Measurements from ENCODE around the gene RAB40B.
A peak's percentile ranks its signal among the peaks of the same experiment; 100 is the strongest.

RAB40B gene

DNA sequence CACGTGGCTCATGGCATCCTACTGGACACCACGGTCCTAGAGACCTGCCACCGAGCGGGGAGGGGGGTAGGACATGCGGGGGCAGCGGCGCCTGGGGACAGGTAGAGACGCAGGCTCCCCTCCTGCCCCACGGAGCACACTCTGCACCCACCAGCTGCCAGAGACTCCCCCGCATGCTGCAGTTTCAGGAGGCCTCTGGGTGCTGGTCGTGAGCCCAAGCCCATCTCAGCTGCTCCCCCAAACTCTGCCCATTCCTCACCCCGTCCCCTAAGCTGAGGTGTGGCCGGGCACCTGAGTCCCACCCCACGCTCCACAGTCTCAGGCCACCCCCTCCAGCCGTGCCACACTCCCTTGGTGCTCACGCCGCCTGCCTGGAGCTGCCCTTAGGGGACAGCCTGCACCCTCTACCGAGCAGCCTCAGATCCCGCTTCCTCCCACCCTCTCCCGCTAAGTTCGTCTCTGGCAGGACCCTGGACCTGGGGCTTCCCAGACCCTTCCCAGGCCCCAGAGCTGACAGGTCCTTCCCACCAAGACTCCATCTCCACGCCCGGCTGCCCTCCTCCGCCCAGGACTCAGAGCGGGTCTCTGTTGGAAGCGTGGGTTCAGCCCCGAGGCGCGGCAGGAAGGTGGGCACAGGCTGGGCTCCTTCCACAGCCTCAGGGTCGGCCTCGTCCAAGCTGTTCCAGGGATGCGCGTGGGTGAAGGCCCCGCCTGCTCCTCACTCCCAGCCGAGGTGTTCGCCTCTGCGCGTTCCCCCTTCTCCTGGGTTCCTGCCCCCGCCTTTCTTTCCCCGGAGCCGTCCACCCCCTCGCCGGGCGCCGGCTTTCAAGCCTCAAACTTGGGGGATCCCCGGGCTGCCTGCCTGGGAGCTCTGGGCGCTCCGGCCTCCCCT lies 1.3 kb downstream of the RAB40B start:
- H3K4me1 ChIP-seq (ENCODE audit: control extremely low read depth in 1 of 4, control insufficient read depth in 4 of 4, insufficient read depth in 4 of 4, low read length in 3 of 4), result peaks cover 0 to 23% (median 20%) of the 10 kb centered on the region in 4 experiments
- H3K4me3 ChIP-seq (ENCODE audit: control insufficient read depth in 1 of 7, extremely low read depth in 1 of 7, insufficient read depth in 4 of 7, low read depth in 2 of 7, low read length in 6 of 7), result peak overlapping the region; percentile 40 to 76 (median 60)
- 52% methylated on average over 32 of the region's 48 CpGs for WGBS (ENCODE audit: insufficient coverage)
- peaks cover 0 to 11% (median 4%) of the 10 kb centered on the region in 5 experiments for H3K27me3 ChIP-seq (replicated peaks in 2 of 5; ENCODE audit: control insufficient read depth in 4 of 5, insufficient read depth in 5 of 5, low read length in 4 of 5)
- CTCF ChIA-PET, result no interaction called here
- POLR2A ChIA-PET, result no interaction called here
- peak in 2 of 3 donors; percentile 38 to 46 for DNase-seq
- peaks cover 0 to 14% (median 6%) of the 10 kb centered on the region in 5 experiments for H3K9me3 ChIP-seq (ENCODE audit: control extremely low read depth in 1 of 5, control insufficient read depth in 4 of 5, insufficient read depth in 2 of 5, low read depth in 1 of 5, low read length in 4 of 5)
- no peak overlapping the region for H3K27ac ChIP-seq (ENCODE audit: insufficient read depth in 1 of 2, low read depth in 1 of 2, low read length in 2 of 2, poor library complexity in 1 of 2, severe bottlenecking in 2 of 2)
- peaks cover 0 to 1% (median 0%) of the 10 kb centered on the region in 4 experiments for H3K36me3 ChIP-seq (ENCODE audit: control insufficient read depth in 4 of 4, insufficient read depth in 4 of 4, low read length in 3 of 4)

GRCh38 chr17:82696259-82696658 lies 2.2 kb downstream of the RAB40B start:
- Histone ChIP-seq H3K4me1 (ENCODE audit: control extremely low read depth in 1 of 4, control insufficient read depth in 4 of 4, insufficient read depth in 4 of 4, low read length in 3 of 4) (peaks cover 0 to 23% (median 20%) of the 10 kb centered on the region in 4 experiments), H3K27me3 (replicated peaks in 2 of 5; ENCODE audit: control insufficient read depth in 4 of 5, insufficient read depth in 5 of 5, low read length in 4 of 5) (peaks cover 0 to 11% (median 4%) of the 10 kb centered on the region in 5 experiments), H3K27ac (ENCODE audit: insufficient read depth in 1 of 2, low read depth in 1 of 2, low read length in 2 of 2, poor library complexity in 1 of 2, severe bottlenecking in 2 of 2) (no peak overlapping the region), H3K4me3 (ENCODE audit: control insufficient read depth in 1 of 7, extremely low read depth in 1 of 7, insufficient read depth in 4 of 7, low read depth in 2 of 7, low read length in 6 of 7) (no peak overlapping the region), H3K36me3 (ENCODE audit: control insufficient read depth in 4 of 4, insufficient read depth in 4 of 4, low read length in 3 of 4) (peaks cover 0 to 4% (median 0%) of the 10 kb centered on the region in 4 experiments), H3K9me3 (ENCODE audit: control extremely low read depth in 1 of 5, control insufficient read depth in 4 of 5, insufficient read depth in 2 of 5, low read depth in 1 of 5, low read length in 4 of 5) (peaks cover 0 to 14% (median 6%) of the 10 kb centered on the region in 5 experiments)
- ChIA-PET POLR2A (interaction anchor here (0.6 kb wide), 1 partner anchor 15 kb away, joined by 5 read pairs; no protein-coding TSS in a partner anchor), CTCF (no interaction called here)
- WGBS (ENCODE audit: insufficient coverage), result 98% methylated on average over 12 of the region's 17 CpGs
- DNase-seq, result no peak

- CTCF ChIA-PET, result no interaction called here
- H3K9me3 ChIP-seq (ENCODE audit: control extremely low read depth in 1 of 5, control insufficient read depth in 4 of 5, insufficient read depth in 2 of 5, low read depth in 1 of 5, low read length in 4 of 5), result peaks cover 0 to 14% (median 6%) of the 10 kb centered on the region in 5 experiments
- POLR2A ChIA-PET, result no interaction called here
- H3K27ac ChIP-seq (ENCODE audit: insufficient read depth in 1 of 2, low read depth in 1 of 2, low read length in 2 of 2, poor library complexity in 1 of 2, severe bottlenecking in 2 of 2), result no peak overlapping the region
- H3K4me3 ChIP-seq (ENCODE audit: control insufficient read depth in 1 of 7, extremely low read depth in 1 of 7, insufficient read depth in 4 of 7, low read depth in 2 of 7, low read length in 6 of 7), result no peak overlapping the region
- H3K36me3 ChIP-seq (ENCODE audit: control insufficient read depth in 4 of 4, insufficient read depth in 4 of 4, low read length in 3 of 4), result peaks cover 0 to 9% (median 0%) of the 10 kb centered on the region in 4 experiments
- H3K4me1 ChIP-seq (ENCODE audit: control extremely low read depth in 1 of 4, control insufficient read depth in 4 of 4, insufficient read depth in 4 of 4, low read length in 3 of 4), result peaks cover 0 to 20% (median 17%) of the 10 kb centered on the region in 4 experiments
- DNase-seq, result no peak
- peaks cover 0 to 11% (median 4%) of the 10 kb centered on the region in 5 experiments for H3K27me3 ChIP-seq (replicated peaks in 2 of 5; ENCODE audit: control insufficient read depth in 4 of 5, insufficient read depth in 5 of 5, low read length in 4 of 5)
- WGBS (ENCODE audit: insufficient coverage), result no CpG with 5 or more reads among the region's 2 CpGs
These were observed 3.9 kb downstream of the RAB40B start for GRCh38 chr17:82694647-82695046.

DNA sequence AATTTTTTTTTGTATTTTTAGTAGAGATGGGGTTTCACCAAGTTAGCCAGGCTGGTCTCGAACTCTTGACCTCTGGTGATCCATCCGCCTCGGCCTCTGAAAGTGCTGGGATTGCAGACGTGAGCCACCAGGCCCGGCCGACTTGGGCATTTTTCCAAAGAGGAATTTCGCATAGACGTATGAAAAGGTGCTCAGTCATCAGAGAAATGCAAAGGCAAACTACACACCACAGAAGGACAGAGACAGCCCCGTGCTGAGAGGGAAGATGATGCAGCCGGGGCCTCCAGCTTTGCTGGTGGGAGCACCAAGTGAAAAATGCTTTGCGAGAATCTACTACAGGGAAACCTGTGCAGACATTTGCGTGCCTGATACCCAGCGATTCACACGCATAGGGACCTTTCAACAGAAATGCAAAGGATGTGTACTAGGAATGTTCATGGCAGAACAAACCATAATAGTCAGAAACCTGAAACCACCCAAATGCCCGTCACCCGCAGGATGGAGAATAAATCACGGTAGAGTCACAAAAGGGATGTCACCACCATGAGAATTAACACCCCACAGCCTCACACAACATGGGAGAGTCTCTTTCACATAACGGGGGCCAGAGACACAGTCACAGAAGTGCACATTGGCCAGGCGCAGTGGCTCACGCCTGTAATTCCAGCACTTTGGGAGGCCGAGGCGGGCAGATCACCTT lies 5.2 kb downstream of the RAB40B start:
- CTCF ChIA-PET, result no interaction called here
- H3K27me3 ChIP-seq (replicated peaks in 2 of 5; ENCODE audit: control insufficient read depth in 4 of 5, insufficient read depth in 5 of 5, low read length in 4 of 5), result peaks cover 0 to 11% (median 4%) of the 10 kb centered on the region in 5 experiments
- POLR2A ChIA-PET, result no interaction called here
- H3K4me1 ChIP-seq (ENCODE audit: control extremely low read depth in 1 of 4, control insufficient read depth in 4 of 4, insufficient read depth in 4 of 4, low read length in 3 of 4), result peaks cover 0 to 12% (median 9%) of the 10 kb centered on the region in 4 experiments
- no peak overlapping the region for H3K4me3 ChIP-seq (ENCODE audit: control insufficient read depth in 1 of 7, extremely low read depth in 1 of 7, insufficient read depth in 4 of 7, low read depth in 2 of 7, low read length in 6 of 7)
- no peak for DNase-seq
- no peak overlapping the region for H3K27ac ChIP-seq (ENCODE audit: insufficient read depth in 1 of 2, low read depth in 1 of 2, low read length in 2 of 2, poor library complexity in 1 of 2, severe bottlenecking in 2 of 2)
- peaks cover 0 to 14% (median 6%) of the 10 kb centered on the region in 5 experiments for H3K9me3 ChIP-seq (ENCODE audit: control extremely low read depth in 1 of 5, control insufficient read depth in 4 of 5, insufficient read depth in 2 of 5, low read depth in 1 of 5, low read length in 4 of 5)
- WGBS (ENCODE audit: insufficient coverage), result 97% methylated on average over 21 of the region's 22 CpGs
- peaks cover 0 to 9% (median 0%) of the 10 kb centered on the region in 4 experiments for H3K36me3 ChIP-seq (ENCODE audit: control insufficient read depth in 4 of 4, insufficient read depth in 4 of 4, low read length in 3 of 4)

GRCh38 chr17:82692268-82692667 lies 6.2 kb downstream of the RAB40B start:
- CTCF ChIA-PET, result no interaction called here
- peaks cover 0 to 5% (median 2%) of the 10 kb centered on the region in 4 experiments for H3K4me1 ChIP-seq (ENCODE audit: control extremely low read depth in 1 of 4, control insufficient read depth in 4 of 4, insufficient read depth in 4 of 4, low read length in 3 of 4)
- 89% methylated on average over 13 of the region's 16 CpGs for WGBS (ENCODE audit: insufficient coverage)
- peaks cover 0 to 9% (median 0%) of the 10 kb centered on the region in 4 experiments for H3K36me3 ChIP-seq (ENCODE audit: control insufficient read depth in 4 of 4, insufficient read depth in 4 of 4, low read length in 3 of 4)
- no peak overlapping the region for H3K27ac ChIP-seq (ENCODE audit: insufficient read depth in 1 of 2, low read depth in 1 of 2, low read length in 2 of 2, poor library complexity in 1 of 2, severe bottlenecking in 2 of 2)
- no peak for DNase-seq
- peaks cover 0 to 7% (median 2%) of the 10 kb centered on the region in 5 experiments for H3K27me3 ChIP-seq (replicated peaks in 2 of 5; ENCODE audit: control insufficient read depth in 4 of 5, insufficient read depth in 5 of 5, low read length in 4 of 5)
- H3K4me3 ChIP-seq (ENCODE audit: control insufficient read depth in 1 of 7, extremely low read depth in 1 of 7, insufficient read depth in 4 of 7, low read depth in 2 of 7, low read length in 6 of 7), result no peak overlapping the region
- POLR2A ChIA-PET, result no interaction called here
- peaks cover 0 to 14% (median 6%) of the 10 kb centered on the region in 5 experiments for H3K9me3 ChIP-seq (ENCODE audit: control extremely low read depth in 1 of 5, control insufficient read depth in 4 of 5, insufficient read depth in 2 of 5, low read depth in 1 of 5, low read length in 4 of 5)

DNA sequence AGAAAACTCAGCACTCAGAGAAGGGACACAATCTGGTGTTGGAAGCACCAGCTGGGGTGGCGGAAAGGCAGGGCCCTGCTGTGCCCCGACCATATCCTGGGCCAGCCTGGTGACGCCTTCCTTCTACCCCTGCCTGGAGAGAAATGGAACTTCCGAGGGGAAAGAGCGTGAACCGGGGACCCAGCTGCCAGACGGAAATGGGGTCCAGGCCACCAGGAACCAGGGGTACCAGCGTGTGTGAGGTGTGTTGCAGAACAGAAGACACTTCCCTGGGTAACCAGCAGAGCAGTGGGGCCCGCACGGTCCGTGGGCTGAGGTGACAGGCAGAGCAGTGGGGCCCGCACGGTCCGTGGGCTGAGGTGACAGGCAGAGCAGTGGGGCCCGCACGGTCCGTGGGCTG lies 6.8 kb downstream of the RAB40B start:
- no peaks in the 10 kb centered on the region for H3K4me1 ChIP-seq (ENCODE audit: control extremely low read depth in 1 of 4, control insufficient read depth in 4 of 4, insufficient read depth in 4 of 4, low read length in 3 of 4)
- CTCF ChIA-PET, result no interaction called here
- 100% methylated on average over 7 of the region's 17 CpGs for WGBS (ENCODE audit: insufficient coverage)
- H3K36me3 ChIP-seq (ENCODE audit: control insufficient read depth in 4 of 4, insufficient read depth in 4 of 4, low read length in 3 of 4), result peaks cover 0 to 9% (median 0%) of the 10 kb centered on the region in 4 experiments
- H3K9me3 ChIP-seq (ENCODE audit: control extremely low read depth in 1 of 5, control insufficient read depth in 4 of 5, insufficient read depth in 2 of 5, low read depth in 1 of 5, low read length in 4 of 5), result peaks cover 0 to 14% (median 6%) of the 10 kb centered on the region in 5 experiments
- H3K27ac ChIP-seq (ENCODE audit: insufficient read depth in 1 of 2, low read depth in 1 of 2, low read length in 2 of 2, poor library complexity in 1 of 2, severe bottlenecking in 2 of 2), result no peak overlapping the region
- peaks cover 0 to 1% (median 0%) of the 10 kb centered on the region in 5 experiments for H3K27me3 ChIP-seq (replicated peaks in 2 of 5; ENCODE audit: control insufficient read depth in 4 of 5, insufficient read depth in 5 of 5, low read length in 4 of 5)
- DNase-seq, result no peak
- POLR2A ChIA-PET, result no interaction called here
- H3K4me3 ChIP-seq (ENCODE audit: control insufficient read depth in 1 of 7, extremely low read depth in 1 of 7, insufficient read depth in 4 of 7, low read depth in 2 of 7, low read length in 6 of 7), result no peak overlapping the region
